CD4-positive, CD25-positive, alpha-beta regulatory T cell (primary cell): ENCODE results near the gene FADS3. TPM values are rescaled to one million over a fixed set of nuclear protein-coding genes. Genes with fewer than 3 reads are reported as not detected.

Experiments
- ATAC-seq, 2 donors: fragments of 150-1000 bp; cut with Tn5 transposase; one replicate each; pipeline ENCODE4 v1.10.0; 2021; ENCODE audit warnings: low read depth in 2 of 2, moderate number of reproducible peaks in 2 of 2, moderate library complexity in 1 of 2
- DNase-seq, 3 donors: peaks; one replicate each; pipeline versions ENCODE4 v3.0.0 to v3.0.0-alpha.2; 2012 to 2022; ENCODE audit warnings: mixed read lengths in 1 of 3
- H3K27ac ChIP-seq: one replicate; pipeline ENCODE4 v1.7.0; 2013; ENCODE audit warnings: mild to moderate bottlenecking, low read length; ENCODE audit not compliant: insufficient read depth, poor library complexity, severe bottlenecking
- H3K27me3 ChIP-seq: one replicate; pipeline ENCODE4 v1.7.0; 2013; ENCODE audit warnings: low read length; ENCODE audit not compliant: control insufficient read depth, insufficient read depth
- H3K36me3 ChIP-seq: one replicate; pipeline ENCODE4 v1.7.0; 2013; ENCODE audit warnings: mild to moderate bottlenecking, low read length, moderate library complexity; ENCODE audit not compliant: control insufficient read depth, insufficient read depth
- H3K4me1 ChIP-seq: 2 replicates; pipeline ENCODE4 v1.7.0; 2013; ENCODE audit warnings: mild to moderate bottlenecking, low read length; ENCODE audit not compliant: insufficient read depth, control insufficient read depth, poor library complexity, severe bottlenecking
- H3K4me3 ChIP-seq: one replicate; pipeline ENCODE4 v1.7.0; 2013; ENCODE audit warnings: low read depth, mild to moderate bottlenecking, low read length, moderate library complexity
- H3K9me3 ChIP-seq, 2 experiments: 1 replicate in 1 of 2; 2 replicates in 1 of 2; pipeline ENCODE4 v1.7.0; 2013; ENCODE audit warnings: low read length in 2 of 2, mild to moderate bottlenecking in 1 of 2, moderate library complexity in 1 of 2; ENCODE audit not compliant: control insufficient read depth in 2 of 2
- H3K27ac Mint-ChIP-seq, 3 donors: one replicate each; pipeline ENCODE4 v1.8.0; 2020 to 2022; ENCODE audit warnings: mild to moderate bottlenecking in 3 of 3, mixed read lengths in 3 of 3, moderate library complexity in 2 of 3
- H3K27me3 Mint-ChIP-seq: one replicate; pipeline ENCODE4 v1.8.0; 2022; ENCODE audit warnings: mild to moderate bottlenecking, mixed read lengths
- H3K36me3 Mint-ChIP-seq: one replicate; pipeline ENCODE4 v1.8.0; 2020; ENCODE audit warnings: mixed read lengths
- H3K4me1 Mint-ChIP-seq, 4 donors: one replicate each; pipeline ENCODE4 v1.8.0; 2020 to 2022; ENCODE audit warnings: mixed read lengths in 4 of 4, mild to moderate bottlenecking in 1 of 4
- H3K4me3 Mint-ChIP-seq, 4 donors: one replicate each; pipeline ENCODE4 v1.8.0; 2020 to 2022; ENCODE audit warnings: mild to moderate bottlenecking in 4 of 4, mixed read lengths in 4 of 4, moderate library complexity in 3 of 4
- H3K9me3 Mint-ChIP-seq, 7 donors: one replicate each; pipeline ENCODE4 v1.8.0; 2020 to 2022; ENCODE audit warnings: mixed read lengths in 7 of 7, mild to moderate bottlenecking in 3 of 7, moderate library complexity in 2 of 7
- polyA plus RNA-seq, 4 donors: library from polyadenylated mRNA; unstranded; fragments of 300-500 nt; fragmentation: Illumina TruSeq; gene quantifications; one replicate each; pipeline ENCODE4 v1.2.3, GENCODE V29; 2021
- total RNA-seq: library from RNA; stranded (reverse); gene quantifications from one replicate; pipeline ENCODE4 v1.2.3, GENCODE V29; 2022

Gene FADS3
- total and polyA plus RNA-seq, 5 donors from 2014 or later: 0.87 to 15.8 (median 1.4) TPM

DNA sequence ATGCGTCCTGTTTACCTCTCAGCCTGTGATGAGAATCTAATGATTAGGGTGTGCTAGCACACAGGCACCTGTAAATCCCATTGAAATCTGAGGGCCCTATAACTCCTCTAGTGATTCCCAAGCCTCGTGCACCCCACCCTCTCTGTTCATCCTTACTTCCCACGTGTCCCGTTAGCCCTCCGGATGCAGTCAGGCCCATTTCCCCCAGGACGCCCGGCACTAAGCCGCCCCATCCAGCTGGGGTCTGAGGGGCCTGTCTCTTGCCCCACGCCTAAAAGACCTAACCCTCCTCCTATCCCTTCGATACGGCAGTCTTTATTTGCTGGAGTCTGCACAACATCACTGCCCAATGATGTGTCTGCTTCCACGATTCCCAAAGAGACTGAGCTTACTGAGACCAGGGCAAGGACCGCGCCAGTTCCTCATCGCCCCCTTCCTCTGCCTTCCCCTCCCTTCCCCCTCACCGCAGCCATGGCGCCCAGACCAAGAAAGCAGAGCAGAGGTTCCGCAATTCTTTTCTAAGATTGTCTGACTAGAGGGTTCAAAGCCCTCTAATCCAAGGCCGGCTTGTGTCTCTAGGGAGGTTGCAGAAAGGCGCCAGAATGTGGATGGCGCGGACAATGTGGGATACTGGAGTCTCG is 64.3 kb downstream of the FADS3 start:
- peaks cover 82% of the 10 kb centered on the region for H3K27me3 Mint-ChIP-seq
- H3K4me3 Mint-ChIP-seq: peak overlapping the region; percentile 35 to 75 (median 52)

More for the DNA sequence above, 64.3 kb downstream of the FADS3 start:
- Mint-ChIP-seq H3K4me1 (peaks cover 0 to 16% (median 3%) of the 10 kb centered on the region in 4 donors), H3K9me3 (peaks cover 0 to 1% (median 0%) of the 10 kb centered on the region in 7 donors), H3K27ac (peak overlapping the region in 1 of 3 donors; percentile 43), H3K36me3 (no peaks in the 10 kb centered on the region)
- Histone ChIP-seq H3K4me3 (no peak overlapping the region), H3K9me3 (no peaks in the 10 kb centered on the region), H3K36me3 (no peaks in the 10 kb centered on the region), H3K27me3 (peaks cover 4% of the 10 kb centered on the region), H3K4me1 (peaks cover 21% of the 10 kb centered on the region), H3K27ac (no peak overlapping the region)
- no peak for DNase-seq
- no peak for ATAC-seq

Other genes with a start within 250 kb of the FADS3 start
- 0.94 TPM for gene DAGLA, start 211.2 kb downstream of the FADS3 start, total RNA-seq
- under 1 TPM in 2 of 4 donors, not detected in 2; 0.08 to 0.10 TPM for gene DAGLA, start 211.2 kb downstream of the FADS3 start, polyA plus RNA-seq
- 0.30 TPM for gene MYRF, start 138.9 kb downstream of the FADS3 start, total RNA-seq
- gene MYRF, start 138.9 kb downstream of the FADS3 start, polyA plus RNA-seq: under 1 TPM in 2 of 4 donors, not detected in 2; 0.20 to 0.74 TPM
- gene TMEM258, start 98.9 kb downstream of the FADS3 start, total RNA-seq: 71.7 TPM
- 100 to 1,000 TPM; 207 to 283 (median 238) TPM for gene TMEM258, start 98.9 kb downstream of the FADS3 start, polyA plus RNA-seq
- gene FEN1, start 98.6 kb downstream of the FADS3 start, total RNA-seq: 13.2 TPM
- gene FEN1, start 98.6 kb downstream of the FADS3 start, polyA plus RNA-seq: 10 to 100 TPM; 19.4 to 24.5 (median 22.2) TPM
- gene FADS1, start 74.5 kb downstream of the FADS3 start, total RNA-seq: 9.1 TPM
- gene FADS1, start 74.5 kb downstream of the FADS3 start, polyA plus RNA-seq: 1 to 10 TPM in 1 of 4 donors, under 1 TPM in 1, not detected in 2; 0.35 to 3.1 TPM
- 19.7 TPM for gene FADS2, start 63.2 kb downstream of the FADS3 start, total RNA-seq
- gene FADS2, start 63.2 kb downstream of the FADS3 start, polyA plus RNA-seq: 10 to 100 TPM in 1 of 4 donors, under 1 TPM in 2, not detected in 1; 0.23 to 13.6 (median 0.65) TPM
- gene RAB3IL1, start 26.0 kb upstream of the FADS3 start, total RNA-seq: not detected
- gene RAB3IL1, start 26.0 kb upstream of the FADS3 start, polyA plus RNA-seq: not detected
- gene BEST1, start 58.8 kb upstream of the FADS3 start, total RNA-seq: 0.15 TPM
- gene BEST1, start 58.8 kb upstream of the FADS3 start, polyA plus RNA-seq: 1 to 10 TPM; 1.2 to 1.8 (median 1.5) TPM
- gene FTH1, start 76.1 kb upstream of the FADS3 start, total RNA-seq: 2,525 TPM
- 1,000 to 10,000 TPM; 2,953 to 3,518 (median 3,358) TPM for gene FTH1, start 76.1 kb upstream of the FADS3 start, polyA plus RNA-seq
- gene INCENP, start 232.5 kb upstream of the FADS3 start, total RNA-seq: 36.6 TPM
- 1 to 10 TPM; 1.0 to 3.9 (median 2.3) TPM for gene INCENP, start 232.5 kb upstream of the FADS3 start, polyA plus RNA-seq